Activated CD8-positive, alpha-beta memory T cell treated with anti-CD3 and anti-CD28 coated beads, Interleukin-2, amount 50 U/mL, for 1 hour (primary cell): Measurements from ENCODE around the gene SYNC.
"Not testable (repeated sequence)": the region's sequence is repeated elsewhere in the genome, so short reads cannot be mapped to it uniquely, and the experiment has no call there.

ENCODE experiments used
- DNase-seq: peaks from one replicate; pipeline ENCODE4 v3.0.0-alpha.2; 2020; ENCODE audit errors: extremely low read depth

SYNC gene

GRCh38 chr1:32693455-32694174, 9.0 kb downstream of the SYNC start:
- no peak for DNase-seq

- DNase-seq: no peak
These were observed 16.2 kb downstream of the SYNC start for GRCh38 chr1:32686387-32686786.

- DNase-seq: no peak
These were observed 17.1 kb downstream of the SYNC start for GRCh38 chr1:32685498-32685897.

GRCh38 chr1:32684167-32684811, 18.3 kb downstream of the SYNC start:
- DNase-seq: no peak

GRCh38 chr1:32683397-32683796, 19.2 kb downstream of the SYNC start:
- DNase-seq: no peak

GRCh38 chr1:32681999-32682398, 20.6 kb downstream of the SYNC start:
- DNase-seq: no peak

GRCh38 chr1:32681509-32681908, 21.1 kb downstream of the SYNC start:
- no peak for DNase-seq

GRCh38 chr1:32680642-32681041, 21.9 kb downstream of the SYNC start:
- no peak for DNase-seq

GRCh38 chr1:32679993-32680392, 22.6 kb downstream of the SYNC start:
- not testable (repeated sequence) for DNase-seq

GRCh38 chr1:32676945-32677344, 25.6 kb downstream of the SYNC start:
- DNase-seq: no peak

- DNase-seq: not testable (repeated sequence)
These were observed 33.9 kb downstream of the SYNC start for GRCh38 chr1:32668716-32669115.

- no peak for DNase-seq
These were observed 35.5 kb downstream of the SYNC start for GRCh38 chr1:32666901-32667566.

- DNase-seq: no peak
These were observed 36.7 kb downstream of the SYNC start for GRCh38 chr1:32665915-32666314.

- DNase-seq: no peak
These were observed 43.0 kb downstream of the SYNC start for GRCh38 chr1:32659581-32659980.

GRCh38 chr1:32652244-32652962, 50.2 kb downstream of the SYNC start:
- DNase-seq: no peak

- DNase-seq: no peak
These were observed 51.0 kb downstream of the SYNC start for GRCh38 chr1:32651461-32652073.

GRCh38 chr1:32650752-32651460, 51.7 kb downstream of the SYNC start, which contains the start of gene RBBP4:
Gene RBBP4, plus strand, starts transcription at chr1:32651208. Its CDS starts 99 bp downstream, at chr1:32651307.
- DNase-seq: peak; percentile 95

- DNase-seq: peak; percentile 82
These were observed 52.3 kb downstream of the SYNC start, which contains the start of gene ZBTB8OS for GRCh38 chr1:32650248-32650751. Gene ZBTB8OS, minus strand, starts transcription at chr1:32650550. Its CDS starts 21 bp downstream, at chr1:32650529.

- DNase-seq: no peak
These were observed 55.0 kb downstream of the SYNC start for GRCh38 chr1:32647308-32648134.

GRCh38 chr1:32644426-32644825, 58.1 kb downstream of the SYNC start:
- no peak for DNase-seq
